HG03064 (cell line): ENCODE data around the gene FAHD1.
"Not testable (repeated sequence)": the region's sequence is repeated elsewhere in the genome, so short reads cannot be mapped to it uniquely, and the experiment has no call there.

Source experiments
- ATAC-seq: cut with Tn5 transposase; IDR thresholded peaks from one replicate; pipeline ENCODE4 v1.9.1; 2021; ENCODE audit warnings: low read depth; ENCODE audit not compliant: unreplicated experiment

FAHD1 gene

DNA sequence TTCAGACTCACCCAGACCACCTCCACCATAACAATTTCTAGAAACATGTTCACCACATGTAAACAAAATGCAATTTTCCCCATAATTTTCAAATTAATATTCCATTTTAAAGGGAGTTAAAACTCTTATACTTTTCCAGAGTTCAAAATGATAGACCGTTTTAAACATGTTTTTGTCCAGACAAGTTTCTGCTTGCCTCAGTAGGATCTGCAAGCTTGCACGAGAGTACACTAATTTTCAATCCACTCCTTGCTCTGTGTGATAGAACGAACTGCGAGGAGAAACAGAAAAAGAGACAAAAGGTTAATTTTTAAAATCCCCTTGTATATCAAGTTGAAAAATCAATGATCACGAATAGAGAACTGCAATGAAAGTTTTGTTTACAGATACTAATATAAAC, 7.1 kb downstream of the FAHD1 start:
- ATAC-seq, result no peak

DNA sequence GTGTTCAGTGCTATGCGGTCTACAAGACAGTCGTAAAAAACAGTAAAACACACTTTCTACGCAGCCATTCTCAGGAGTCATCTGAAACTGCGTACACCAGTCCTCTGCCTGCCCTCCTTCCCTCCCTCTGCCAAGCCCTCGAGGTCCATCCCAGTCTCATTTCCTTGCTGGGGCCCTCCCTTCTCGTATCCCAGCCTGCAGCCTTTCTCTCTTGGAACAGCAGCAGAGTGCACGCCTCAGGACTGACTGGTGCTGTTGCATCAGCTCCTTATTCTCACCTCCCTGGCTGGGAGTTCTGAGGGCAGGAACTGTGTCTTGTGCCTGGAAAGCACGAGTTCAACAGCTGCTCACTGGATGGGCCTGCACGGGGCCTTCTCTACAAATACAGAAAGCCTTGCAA, 12.5 kb downstream of the FAHD1 start:
- no peak for ATAC-seq

DNA sequence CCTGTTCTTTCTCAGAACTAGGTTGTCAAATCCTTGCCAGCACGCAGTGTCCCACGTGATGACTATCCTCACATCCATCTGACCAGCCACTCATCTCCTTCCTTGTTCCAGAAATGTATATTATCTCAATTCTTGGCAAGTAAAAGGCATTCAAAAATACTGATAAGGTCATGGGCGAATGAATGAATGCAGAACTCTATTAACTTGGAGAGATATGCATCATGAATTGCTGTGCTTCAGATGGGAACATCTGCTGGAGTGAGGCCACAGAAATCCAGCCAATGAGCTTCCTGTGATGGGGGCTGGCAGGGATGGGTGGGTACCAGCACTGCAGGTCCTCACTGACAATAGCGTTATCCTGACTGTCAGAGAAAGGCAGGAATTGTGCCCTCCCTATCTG, 19.0 kb downstream of the FAHD1 start:
- ATAC-seq, result no peak

DNA sequence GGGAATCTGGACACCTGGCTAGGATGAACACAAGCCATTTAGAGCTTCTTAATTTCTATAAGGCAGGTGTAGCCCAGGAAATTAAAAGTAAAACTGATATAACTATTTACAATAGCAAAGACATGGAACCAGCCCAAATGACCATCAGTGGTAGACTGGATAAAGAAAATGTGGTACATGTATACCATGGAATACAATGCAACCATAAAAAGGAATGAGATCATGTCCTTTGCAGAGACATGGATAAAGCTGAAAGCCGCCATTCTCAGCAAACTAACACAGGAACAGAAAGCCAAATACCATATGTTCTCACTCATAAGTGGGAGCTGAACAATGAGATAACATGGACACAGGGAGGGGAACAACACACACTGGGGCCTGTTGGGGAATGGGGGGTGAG, 19.4 kb downstream of the FAHD1 start:
- ATAC-seq, result no peak

DNA sequence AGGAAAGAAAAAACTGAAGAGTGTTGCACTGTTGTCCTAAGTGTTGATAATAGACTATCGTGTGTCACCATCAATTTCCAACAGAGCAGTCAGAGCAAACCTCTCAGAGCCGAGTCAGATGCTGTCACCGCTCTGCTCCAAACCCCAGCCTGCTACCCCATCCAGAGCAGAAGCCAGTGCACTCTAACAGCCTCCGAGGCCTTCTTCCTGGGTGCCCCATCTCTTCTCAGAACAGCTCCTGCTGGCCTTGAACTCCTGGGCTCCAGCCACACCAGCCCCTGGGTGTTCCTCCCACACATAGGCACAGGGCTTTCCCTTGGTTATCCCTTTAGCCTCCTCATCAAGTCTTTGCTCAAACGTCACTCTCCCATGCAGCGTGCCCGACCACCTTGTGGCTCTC, 24.0 kb downstream of the FAHD1 start:
- ATAC-seq, result no peak

DNA sequence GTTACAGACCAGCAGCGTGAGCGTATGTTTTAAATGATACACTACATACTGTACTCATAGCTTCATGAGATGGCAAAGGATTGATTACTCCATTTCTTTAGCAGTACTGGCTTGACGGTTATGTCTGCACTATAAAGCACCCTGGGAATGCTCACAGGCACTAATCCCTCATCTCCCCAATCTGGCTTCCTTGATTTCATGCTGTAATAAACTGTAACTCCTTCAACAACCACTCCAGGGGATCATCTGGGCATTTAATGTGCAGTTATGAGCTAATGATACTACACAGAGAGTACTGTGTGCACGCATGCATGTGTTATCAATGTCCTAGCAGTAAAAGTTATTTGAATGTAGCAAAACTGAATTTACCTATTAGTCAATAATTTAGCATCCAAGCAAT, 24.8 kb downstream of the FAHD1 start:
- ATAC-seq, result no peak

DNA sequence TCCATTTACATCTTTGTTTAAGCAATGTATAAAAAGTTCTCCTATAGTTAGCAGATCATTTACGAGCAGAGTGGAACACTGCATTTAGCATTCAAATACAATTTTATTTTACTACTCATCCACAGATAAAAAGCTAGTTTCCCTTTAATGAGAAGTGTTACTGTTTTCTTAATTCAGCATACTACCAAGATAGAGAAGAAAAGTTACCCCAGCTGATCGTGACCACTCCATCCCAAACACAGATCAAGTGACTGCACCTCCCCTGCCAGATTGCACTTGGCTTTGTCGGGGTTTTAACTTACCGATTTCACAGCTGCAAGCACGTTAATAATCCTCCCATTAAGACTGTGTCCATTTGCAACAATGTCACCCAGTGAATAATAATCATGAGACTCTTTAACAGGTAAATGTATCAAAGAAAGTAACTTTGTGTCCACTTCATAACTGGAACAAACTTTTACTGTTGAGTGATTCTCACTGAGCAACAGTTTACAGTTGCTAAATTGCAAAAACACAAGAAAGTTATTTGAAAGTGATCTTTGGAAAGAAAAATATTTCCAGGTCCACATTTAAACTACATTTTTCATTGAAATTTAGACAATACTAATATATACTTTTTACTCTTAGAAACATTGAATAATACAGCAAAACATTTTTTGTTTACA, 30.6 kb downstream of the FAHD1 start:
- no peak for ATAC-seq

DNA sequence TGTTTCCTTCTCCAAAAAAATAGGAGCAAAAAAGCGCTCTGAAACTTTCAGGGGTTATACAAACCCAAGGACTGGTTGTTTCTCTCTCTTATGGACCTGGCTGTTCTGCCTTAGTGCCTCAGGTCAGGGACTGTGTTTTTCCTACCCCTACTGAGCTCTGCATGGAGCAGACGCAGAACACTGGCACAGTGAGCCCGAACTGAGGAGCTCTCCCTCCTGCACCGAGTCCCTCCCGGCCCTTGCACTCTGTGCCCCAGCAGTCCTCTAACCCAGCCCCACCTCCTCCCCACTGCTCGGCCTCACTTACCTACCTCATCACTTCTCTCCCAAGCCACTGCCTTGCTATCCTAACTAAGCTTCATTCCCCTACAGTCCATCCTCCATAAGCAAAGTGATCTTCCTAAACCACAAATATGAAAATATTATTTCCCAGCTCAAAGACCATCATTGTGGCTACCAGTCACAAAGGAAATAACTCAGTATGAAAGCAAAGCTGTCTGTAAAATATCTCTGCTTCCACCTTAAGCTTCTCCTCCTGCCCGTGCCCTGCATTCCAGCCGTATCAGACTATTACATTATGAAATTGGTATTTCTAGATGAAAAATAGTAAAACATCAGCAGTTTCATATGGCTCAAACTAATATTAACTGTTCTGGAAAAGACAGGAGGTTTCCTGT, 31.3 kb downstream of the FAHD1 start:
- no peak for ATAC-seq

DNA sequence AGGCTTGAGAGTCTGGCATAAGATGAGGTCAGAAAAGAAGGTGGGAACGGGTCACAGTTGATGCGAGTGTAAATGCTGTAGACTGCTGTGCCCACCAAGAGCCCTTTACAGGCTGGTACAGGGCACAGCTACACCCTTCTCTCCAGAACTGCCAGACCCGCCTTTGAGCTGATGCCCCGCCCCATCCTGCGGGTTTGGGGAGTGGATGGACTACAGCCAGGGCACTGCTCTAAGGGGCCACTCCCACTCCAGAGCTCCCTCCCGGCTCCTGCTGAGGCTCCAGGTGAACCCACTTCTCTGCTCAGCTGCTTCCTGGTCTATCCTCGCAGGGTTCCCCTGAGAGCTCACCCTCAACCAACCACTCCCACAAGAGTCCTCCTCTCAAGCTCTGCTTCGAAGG, 32.6 kb downstream of the FAHD1 start:
- no peak for ATAC-seq

DNA sequence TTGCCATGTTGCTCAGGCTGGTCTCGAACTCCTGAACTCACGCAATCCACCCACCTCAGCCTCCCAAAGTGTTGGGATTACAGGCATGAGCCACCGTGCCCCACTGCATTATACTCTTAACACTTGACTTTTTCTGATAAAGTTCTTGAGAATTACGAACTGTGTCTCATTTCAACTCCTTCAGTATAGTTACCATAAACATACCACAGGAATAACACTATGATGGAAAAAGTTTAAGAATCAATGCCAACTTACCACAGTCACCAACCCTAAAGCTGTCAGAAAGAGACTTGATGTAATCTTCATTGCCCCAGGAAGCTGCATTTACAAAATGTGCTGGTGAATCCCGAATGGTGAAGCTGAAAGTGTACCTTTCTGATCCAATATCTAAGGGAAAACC, 34.7 kb downstream of the FAHD1 start:
- no peak for ATAC-seq

DNA sequence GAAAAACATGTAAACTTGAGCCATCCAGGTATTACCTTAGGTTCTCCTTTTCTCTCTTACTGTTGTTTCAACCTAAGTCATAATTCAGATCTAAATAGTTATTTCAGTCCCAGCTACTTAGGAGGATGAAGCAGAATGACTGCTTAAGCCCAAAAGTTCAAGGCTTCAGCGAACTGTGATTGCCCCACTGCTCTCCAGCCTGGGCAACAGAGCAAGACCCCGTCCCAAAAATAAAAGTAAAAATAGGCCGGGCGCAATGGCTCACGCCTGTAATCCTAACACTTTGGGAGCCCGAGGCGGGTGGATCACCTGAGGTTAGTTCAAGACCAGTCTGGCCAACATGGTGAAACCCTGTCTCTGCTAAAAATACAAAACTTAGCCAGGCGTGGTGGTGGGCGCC, 35.4 kb downstream of the FAHD1 start:
- no peak for ATAC-seq

DNA sequence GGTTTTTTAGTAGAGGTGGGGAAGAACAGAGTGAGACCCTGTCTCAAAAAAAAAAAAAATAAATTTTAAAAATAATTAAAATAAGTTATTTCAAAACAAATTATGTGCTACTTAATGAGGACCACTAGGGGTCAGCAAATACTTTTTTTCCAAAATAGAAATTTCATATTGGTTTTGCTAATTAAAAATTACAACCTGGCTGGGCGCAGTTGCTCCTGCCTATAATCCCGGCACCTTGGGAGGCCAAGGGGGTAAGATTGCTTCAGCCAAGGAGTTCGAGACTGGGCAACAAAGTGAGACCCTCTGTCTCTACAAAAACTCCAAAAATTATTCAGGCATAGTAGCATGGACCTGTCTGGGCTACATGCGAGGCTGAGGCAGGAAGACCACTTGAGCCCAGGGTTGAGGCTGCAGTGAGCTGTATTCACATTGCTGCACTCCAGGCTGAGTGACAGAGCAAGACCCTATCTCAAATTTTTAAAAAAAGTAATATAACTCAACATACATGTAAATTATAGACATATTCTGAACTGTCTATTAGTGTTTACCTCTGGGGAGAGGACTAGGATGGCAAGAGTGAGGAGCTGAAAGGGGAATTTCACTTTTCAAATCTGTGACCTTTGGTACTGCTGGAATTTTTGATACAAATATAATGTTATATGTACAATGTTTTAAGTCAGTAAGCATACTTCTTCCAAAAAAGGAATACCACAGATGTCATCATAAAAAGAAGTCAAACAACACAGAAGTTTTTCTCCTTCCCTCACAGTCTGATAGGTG, 36.9 kb downstream of the FAHD1 start:
- ATAC-seq, result no peak

DNA sequence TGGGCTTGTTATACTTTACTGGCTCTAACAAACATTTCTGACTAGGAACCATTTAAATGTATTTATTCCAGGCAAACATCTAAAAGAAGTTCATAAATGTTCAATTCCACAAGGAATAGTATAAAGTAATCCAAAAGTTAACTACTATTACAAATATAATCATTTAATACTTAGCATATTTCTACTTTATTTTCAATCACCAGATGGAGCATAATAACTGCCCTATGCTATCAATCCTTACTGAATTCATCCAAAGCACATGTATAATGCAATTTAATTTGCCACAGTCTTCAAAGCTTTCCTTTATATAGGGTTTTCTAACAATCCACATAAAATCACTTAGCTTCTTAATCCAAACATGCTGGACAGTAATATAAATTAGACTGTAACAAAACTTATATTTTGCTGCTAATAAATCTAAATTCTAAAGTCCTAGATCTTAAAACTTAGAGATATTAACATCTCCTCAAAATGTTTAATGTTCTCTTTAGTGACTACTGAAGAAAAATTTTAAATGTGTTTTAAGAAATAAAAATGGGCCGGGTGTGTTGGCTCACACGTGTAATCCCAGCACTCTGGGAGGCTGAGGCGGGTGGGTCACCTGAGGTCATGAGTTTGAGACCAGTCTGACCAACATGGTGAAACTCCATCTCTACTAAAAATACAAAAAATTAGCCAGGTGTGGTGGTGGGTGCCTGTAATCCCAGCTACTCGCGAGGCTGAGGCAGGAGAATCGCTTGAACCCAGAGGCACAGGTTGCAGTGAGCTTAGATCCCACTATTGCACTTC, 39.1 kb downstream of the FAHD1 start:
- ATAC-seq, result no peak

DNA sequence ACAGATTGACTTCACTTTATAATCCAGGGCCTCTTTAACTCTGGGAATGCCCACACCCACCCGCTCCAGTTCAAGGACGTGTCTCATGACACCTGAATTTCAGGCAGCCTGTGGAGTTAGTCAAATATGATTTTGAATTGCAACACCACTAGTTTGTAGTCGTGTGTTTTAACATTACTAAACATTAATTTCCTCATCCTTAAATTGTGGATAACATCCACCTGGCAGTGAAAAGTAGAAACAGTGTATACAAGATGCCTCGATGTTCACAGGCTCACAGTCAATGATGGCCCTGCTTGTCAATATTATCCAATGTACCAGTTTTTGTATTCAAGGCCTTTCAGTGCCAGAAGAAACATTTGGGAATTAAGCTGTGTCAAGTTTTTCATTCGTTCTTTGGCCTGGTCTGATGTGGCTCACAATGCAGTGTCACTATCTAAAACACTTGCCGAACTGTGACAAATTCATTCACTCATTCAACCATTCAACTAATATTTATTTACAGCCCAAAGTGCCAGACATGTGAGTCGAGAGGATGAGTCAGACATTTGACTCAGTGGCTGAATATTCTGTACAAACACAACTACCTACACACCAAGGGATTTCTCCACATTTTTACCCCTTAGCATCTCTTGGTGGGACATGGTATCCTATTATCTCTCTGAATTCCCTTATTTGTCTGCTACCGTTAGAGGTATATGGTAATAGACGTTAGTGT, 43.5 kb downstream of the FAHD1 start:
- ATAC-seq, result no peak

DNA sequence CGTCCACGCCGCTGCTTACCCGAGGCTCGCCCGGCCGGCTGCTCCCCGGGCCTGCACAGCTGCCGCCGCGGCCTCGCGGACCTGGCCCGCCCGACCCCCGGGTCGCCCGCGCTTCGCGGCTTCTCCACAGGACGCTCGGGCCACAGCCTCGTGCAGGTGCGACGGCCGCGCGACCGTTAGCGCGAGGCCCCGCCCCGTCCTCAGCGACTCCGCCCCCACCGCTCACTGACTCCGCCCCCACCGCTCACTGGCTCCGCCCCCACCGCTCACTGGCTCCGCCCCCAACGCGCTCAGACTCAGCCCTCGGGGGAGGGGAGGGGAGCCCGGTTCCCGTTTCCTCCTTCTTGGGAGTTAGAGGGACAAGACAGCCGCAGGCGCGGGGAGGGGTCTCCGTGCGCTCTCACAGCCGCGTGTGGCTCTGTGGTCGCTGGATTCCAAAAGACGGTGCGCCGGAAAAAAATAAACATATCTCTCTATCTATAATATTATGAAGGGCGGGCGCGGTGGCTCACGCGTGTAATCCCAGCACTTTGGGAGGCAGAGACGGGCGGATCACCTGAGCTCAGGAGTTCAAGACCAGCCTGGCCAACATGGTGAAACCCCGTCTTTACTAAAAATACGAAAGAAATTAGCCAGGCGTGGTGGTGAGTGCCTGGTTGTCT, 45.1 kb downstream of the FAHD1 start, which contains the start of gene MEIOB:
MEIOB (minus strand) TSS at position 191 of the 662 bp plus-strand sequence. CDS start 3,989 bp downstream, outside the sequence.
- no peak for ATAC-seq

DNA sequence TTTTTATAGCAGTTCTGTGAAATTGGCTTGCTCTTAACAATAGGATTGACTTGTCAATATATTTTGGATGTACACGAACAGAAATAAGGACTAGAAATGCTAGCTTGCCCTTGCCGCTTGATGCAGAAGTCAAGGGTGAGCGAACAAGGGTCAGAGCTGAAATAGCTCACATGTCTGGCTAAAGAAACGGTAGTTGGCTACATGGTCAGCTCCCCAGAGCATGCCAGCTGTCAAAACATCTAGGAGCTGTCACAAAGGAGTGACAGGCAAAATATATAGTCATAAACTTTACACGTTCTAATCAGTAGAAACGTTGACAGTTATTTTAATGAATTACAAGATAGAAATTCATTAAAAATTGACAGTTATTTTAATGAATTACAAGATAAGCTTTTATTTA, 47.8 kb downstream of the FAHD1 start:
- ATAC-seq, result no peak

DNA sequence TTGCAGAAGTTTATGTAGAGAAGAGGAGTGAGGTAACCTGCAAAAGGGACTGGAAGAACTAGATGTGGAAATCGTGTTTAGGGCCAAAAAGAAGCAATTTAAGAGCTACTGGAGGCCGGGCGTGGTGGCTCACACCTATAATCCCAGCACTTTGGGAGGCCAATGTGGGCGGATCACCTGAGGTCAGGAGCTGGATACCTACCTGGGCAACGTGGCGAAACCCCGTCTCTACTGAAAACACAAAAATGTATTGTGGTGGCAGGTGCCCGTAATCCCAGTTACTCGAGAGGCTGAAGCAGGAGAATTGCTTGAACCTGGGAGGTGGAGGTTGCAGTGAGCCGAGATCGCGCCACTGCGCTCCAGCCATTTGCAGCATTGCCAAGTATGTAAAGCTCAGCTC, 49.1 kb downstream of the FAHD1 start:
- not testable (repeated sequence) for ATAC-seq

DNA sequence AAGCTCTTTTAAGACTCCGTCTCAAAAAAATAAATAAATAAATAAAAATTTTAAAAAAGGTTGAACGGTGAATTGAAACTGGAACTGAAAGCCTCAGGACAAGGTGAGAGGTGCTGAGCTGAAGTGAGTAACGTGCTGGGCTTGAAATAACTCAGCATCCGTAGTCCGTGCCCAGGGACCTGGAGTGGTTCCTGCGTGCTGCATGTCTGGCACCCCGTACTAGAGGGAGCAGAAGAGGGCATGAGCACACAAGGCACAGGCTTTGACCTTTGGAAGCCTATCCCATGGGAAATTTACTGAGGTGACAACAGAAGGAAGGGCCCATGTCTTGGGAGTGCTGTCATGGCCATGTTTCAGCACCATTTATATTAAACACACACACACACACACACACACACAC, 49.5 kb downstream of the FAHD1 start:
- no peak for ATAC-seq

DNA sequence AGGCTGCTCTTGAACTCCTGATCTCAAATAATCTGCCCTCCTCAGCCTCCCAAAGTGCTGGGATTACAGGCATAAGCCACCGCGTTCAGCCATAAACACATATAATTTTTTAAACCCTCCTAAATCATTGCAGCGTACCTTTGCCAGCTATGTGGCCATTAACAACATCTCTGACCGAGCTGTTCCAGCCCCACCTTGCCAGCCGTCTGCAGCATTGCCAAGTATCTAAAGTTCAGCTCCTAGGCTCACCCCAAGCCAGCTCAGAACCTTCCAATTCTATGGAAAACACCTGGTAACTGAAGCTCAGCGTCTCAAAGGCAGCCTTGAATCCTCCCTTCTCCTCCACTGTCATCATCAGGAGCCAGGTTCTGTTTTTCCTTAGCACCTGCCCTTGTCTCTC, 50.1 kb downstream of the FAHD1 start:
- no peak for ATAC-seq

DNA sequence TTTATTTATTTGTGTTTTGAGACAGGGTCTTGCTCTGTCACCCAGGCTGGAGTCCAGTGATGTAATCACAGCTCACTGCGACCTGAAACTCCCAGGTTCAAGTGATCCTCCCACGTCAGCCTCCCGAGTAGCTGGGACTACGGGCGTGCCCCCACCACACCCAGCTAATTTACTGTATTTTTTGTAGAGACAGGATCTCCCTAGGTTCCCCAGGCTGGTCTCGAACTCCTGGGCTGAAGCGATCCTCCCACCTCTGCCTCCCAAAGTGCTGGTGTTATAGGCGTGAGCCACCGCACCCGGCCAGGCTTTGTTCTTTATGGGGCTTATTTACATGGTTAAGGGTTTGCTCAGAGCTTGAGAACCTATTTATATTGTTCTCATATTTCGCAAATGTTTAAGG, 50.8 kb downstream of the FAHD1 start:
- no peak for ATAC-seq
